Sigmoid colon (tissue), 7 donors: ENCODE data around the gene GTSE1. TPM values are rescaled to one million over a fixed set of nuclear protein-coding genes. Genes with fewer than 3 reads are reported as not detected.

Experiments
- DNase-seq: peaks from one replicate; pipeline ENCODE4 v3.0.0-alpha.2; 2019
- H3K27ac ChIP-seq, 4 donors: fragments of 200-600 bp; sonication (generic); one replicate each; pipeline ENCODE4 v1.5.1; 2016 to 2019; ENCODE audit warnings: mild to moderate bottlenecking in 1 of 4
- H3K27me3 ChIP-seq, 3 donors: fragments of 200-600 bp; sonication (generic); one replicate each; pipeline ENCODE4 v1.5.1; 2019; ENCODE audit warnings: mild to moderate bottlenecking in 1 of 3
- H3K36me3 ChIP-seq, 4 donors: fragments of 200-600 bp; sonication (generic); one replicate each; pipeline ENCODE4 v1.5.1; 2016 to 2019
- H3K4me1 ChIP-seq, 4 donors: fragments of 200-600 bp; sonication (generic); one replicate each; pipeline ENCODE4 v1.5.1; 2017 to 2019
- H3K4me3 ChIP-seq, 4 donors: fragments of 200-600 bp; sonication (generic); one replicate each; pipeline ENCODE4 v1.5.1; 2017 to 2019; ENCODE audit warnings: mild to moderate bottlenecking in 2 of 4, moderate library complexity in 1 of 4
- H3K9me3 ChIP-seq, 4 donors: fragments of 200-600 bp in 3 of 4; sonication (generic) in 3 of 4; one replicate each; pipeline versions ENCODE4 v1.5.1 to v1.6.1; 2013 to 2019
- EP300 ChIP-seq, 4 donors: sonication (generic); formaldehyde crosslinking; IDR thresholded peaks; one replicate each; pipeline ENCODE4 v1.6.1; 2017; ENCODE audit warnings: antibody characterized with exemption in 4 of 4
- POLR2A ChIP-seq, 2 donors: fragments of 450-650 bp; IDR thresholded peaks; one replicate each; pipeline ENCODE4 v1.6.1; 2016; ENCODE audit warnings: antibody characterized with exemption in 2 of 2, mild to moderate bottlenecking in 2 of 2, moderate library complexity in 2 of 2
- POLR2AphosphoS5 ChIP-seq, 4 donors: sonication (generic); formaldehyde crosslinking; IDR thresholded peaks; one replicate each; pipeline ENCODE4 v1.6.1; 2017; ENCODE audit warnings: antibody characterized with exemption in 4 of 4
- WGBS, 2 donors: extraction: QIAGEN DNeasy Blood & Tissue Kit; methylation state at CpG; one replicate each; pipeline ENCODE4 v1.1.7; 2013; 5-methylcytosine and 5-hydroxymethylcytosine counted together
- intact Hi-C: fragments of 100-400 bp; cut with DNase I; formaldehyde crosslinking; loops from one replicate; pipeline ENCODE4 v1.15.1; 2023
- polyA plus RNA-seq, 3 donors: library from polyadenylated mRNA; stranded (reverse); fragments of 200-250 nt; gene quantifications; one replicate each; pipeline ENCODE4 v1.2.3, GENCODE V29; 2013
- total RNA-seq, 4 donors: library from RNA; depleted of rRNA; stranded (reverse); fragments of >200 nt; gene quantifications; one replicate each; pipeline ENCODE4 v1.1.0, GENCODE V29; 2016
- TF ChIP-seq, protein P1 (sequence below), 4 experiments: fragments of 450-650 bp in 3 of 4; fragments of 200-600 bp in 1 of 4; IDR thresholded peaks; one replicate each; pipeline ENCODE4 v1.5.1; 2016 to 2019; ENCODE audit warnings: antibody characterized with exemption in 4 of 4, mild to moderate bottlenecking in 3 of 4, moderate library complexity in 2 of 4
- donor health status: healthy with polysubstance abuse.
- donor health status: Bipolar disorder and iron deficiency.
- donor health status: healthy.

GTSE1 gene
- total and polyA plus RNA-seq, 7 donors, result 0.27 to 14.3 (median 0.99) TPM; not detected in 1

DNA sequence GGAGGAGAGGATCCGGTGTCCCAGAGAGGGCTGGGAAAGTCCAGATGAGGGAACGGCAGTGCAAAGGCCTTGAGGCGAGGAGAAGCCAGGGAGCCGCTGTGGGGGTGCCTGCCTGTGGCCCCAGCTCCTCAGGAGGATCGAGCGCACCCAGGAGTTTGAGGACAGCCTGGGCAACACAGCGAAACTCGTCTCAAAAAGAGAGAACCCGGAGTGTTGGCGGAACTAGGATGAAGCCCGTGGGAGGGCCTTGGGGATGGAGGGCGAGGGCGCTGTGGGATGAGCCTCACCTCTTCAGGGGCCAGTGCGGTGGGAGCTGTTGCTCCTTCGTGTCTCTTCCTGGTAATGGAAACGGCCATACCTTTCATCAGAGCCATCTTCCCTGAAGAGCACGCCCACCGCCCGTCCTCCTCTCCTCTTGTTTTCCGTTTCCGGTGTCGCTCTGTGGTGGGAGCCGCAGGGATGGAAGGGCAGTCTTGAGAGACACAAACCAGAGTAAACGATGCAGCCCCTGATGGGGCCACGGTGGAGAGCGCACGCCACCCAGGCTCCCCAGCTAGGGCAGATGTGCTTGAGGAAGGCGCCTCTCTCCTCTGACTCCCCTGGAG lies 54.6 kb downstream of the GTSE1 start:
- peaks cover 0 to 15% (median 5%) of the 10 kb centered on the region in 4 donors for H3K4me1 ChIP-seq
- H3K4me3 ChIP-seq, result no peak overlapping the region
- no peaks in the 10 kb centered on the region for H3K27me3 ChIP-seq
- intact Hi-C loops, result no loop called here
- no peak for DNase-seq
- H3K27ac ChIP-seq, result no peak overlapping the region
- WGBS, 2 donors, result 89 to 94% methylated on average over 28 of the region's 28 CpGs
- H3K36me3 ChIP-seq, result peaks cover 43 to 98% (median 63%) of the 10 kb centered on the region in 4 donors
- no peaks in the 10 kb centered on the region for H3K9me3 ChIP-seq
- TF ChIP-seq POLR2AphosphoS5 (IDR thresholded peaks at IDR 0.05), result no peak
- TF ChIP-seq, protein P1, sequence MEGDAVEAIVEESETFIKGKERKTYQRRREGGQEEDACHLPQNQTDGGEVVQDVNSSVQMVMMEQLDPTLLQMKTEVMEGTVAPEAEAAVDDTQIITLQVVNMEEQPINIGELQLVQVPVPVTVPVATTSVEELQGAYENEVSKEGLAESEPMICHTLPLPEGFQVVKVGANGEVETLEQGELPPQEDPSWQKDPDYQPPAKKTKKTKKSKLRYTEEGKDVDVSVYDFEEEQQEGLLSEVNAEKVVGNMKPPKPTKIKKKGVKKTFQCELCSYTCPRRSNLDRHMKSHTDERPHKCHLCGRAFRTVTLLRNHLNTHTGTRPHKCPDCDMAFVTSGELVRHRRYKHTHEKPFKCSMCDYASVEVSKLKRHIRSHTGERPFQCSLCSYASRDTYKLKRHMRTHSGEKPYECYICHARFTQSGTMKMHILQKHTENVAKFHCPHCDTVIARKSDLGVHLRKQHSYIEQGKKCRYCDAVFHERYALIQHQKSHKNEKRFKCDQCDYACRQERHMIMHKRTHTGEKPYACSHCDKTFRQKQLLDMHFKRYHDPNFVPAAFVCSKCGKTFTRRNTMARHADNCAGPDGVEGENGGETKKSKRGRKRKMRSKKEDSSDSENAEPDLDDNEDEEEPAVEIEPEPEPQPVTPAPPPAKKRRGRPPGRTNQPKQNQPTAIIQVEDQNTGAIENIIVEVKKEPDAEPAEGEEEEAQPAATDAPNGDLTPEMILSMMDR (IDR thresholded peaks at IDR 0.05), result no peak
- no peak for TF ChIP-seq EP300 (IDR thresholded peaks at IDR 0.05)
- no peak for TF ChIP-seq POLR2A (IDR thresholded peaks at IDR 0.05)

DNA sequence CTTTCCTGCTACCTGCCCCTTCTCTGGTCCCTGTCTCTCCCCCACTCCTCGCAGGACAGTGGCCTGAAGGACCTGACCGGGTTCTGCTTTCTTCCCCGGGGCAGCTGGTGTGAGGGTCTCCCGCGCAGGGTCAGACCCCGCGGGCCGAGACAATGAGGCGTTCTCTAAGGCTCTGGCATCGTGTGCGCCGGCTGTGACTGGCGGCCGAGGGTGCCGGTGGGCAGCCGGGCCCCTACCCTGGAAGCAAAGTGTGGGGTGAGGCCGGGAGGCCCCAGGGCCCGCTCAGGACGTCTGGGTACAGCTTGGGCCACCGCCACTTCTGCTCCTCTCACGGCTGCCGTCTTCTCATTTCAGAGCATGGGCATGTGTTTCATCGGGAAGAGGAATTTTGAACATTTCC lies 55.1 kb downstream of the GTSE1 start:
- H3K9me3 ChIP-seq, result no peaks in the 10 kb centered on the region
- H3K36me3 ChIP-seq, result peaks cover 38 to 98% (median 58%) of the 10 kb centered on the region in 4 donors
- no peak for DNase-seq
- 94 to 95% methylated on average over 23 of the region's 23 CpGs for WGBS, 2 donors
- intact Hi-C loops, result no loop called here
- H3K4me3 ChIP-seq, result no peak overlapping the region
- H3K4me1 ChIP-seq, result peaks cover 0 to 15% (median 5%) of the 10 kb centered on the region in 4 donors
- no peak overlapping the region for H3K27ac ChIP-seq
- TF ChIP-seq POLR2AphosphoS5 (IDR thresholded peaks at IDR 0.05), result no peak
- no peak for TF ChIP-seq POLR2A (IDR thresholded peaks at IDR 0.05)
- TF ChIP-seq EP300 (IDR thresholded peaks at IDR 0.05), result no peak
- TF ChIP-seq, protein P1 (IDR thresholded peaks at IDR 0.05), result no peak
- H3K27me3 ChIP-seq, result no peaks in the 10 kb centered on the region

DNA sequence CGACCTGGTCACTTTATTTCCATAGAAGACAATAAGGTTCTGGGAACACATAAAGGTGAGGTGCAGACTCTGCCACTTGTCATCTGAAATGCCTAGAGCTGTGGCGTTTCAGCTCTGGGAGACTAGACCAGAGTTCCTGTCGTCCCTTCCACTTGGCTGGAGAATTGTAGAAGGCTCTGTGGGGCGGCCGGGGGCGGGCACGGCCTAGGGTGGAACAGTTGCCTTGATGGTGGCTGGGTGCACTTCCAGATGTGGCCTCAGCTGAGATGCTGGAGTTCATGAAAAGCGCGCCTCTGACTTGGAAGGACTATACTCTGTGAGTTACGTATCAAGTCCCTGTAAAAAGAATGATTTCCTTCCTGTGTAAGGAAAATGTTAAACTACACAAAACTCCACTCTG lies 55.6 kb downstream of the GTSE1 start:
- Histone ChIP-seq H3K36me3 (peaks cover 34 to 98% (median 56%) of the 10 kb centered on the region in 4 donors), H3K4me1 (peaks cover 0 to 15% (median 5%) of the 10 kb centered on the region in 4 donors), H3K4me3 (no peak overlapping the region), H3K9me3 (no peaks in the 10 kb centered on the region), H3K27me3 (no peaks in the 10 kb centered on the region), H3K27ac (no peak overlapping the region)
- intact Hi-C loops, result no loop called here
- no peak for DNase-seq
- TF ChIP-seq, protein P1 (IDR thresholded peaks at IDR 0.05), result no peak
- TF ChIP-seq POLR2A (IDR thresholded peaks at IDR 0.05), result no peak
- no peak for TF ChIP-seq POLR2AphosphoS5 (IDR thresholded peaks at IDR 0.05)
- no peak for TF ChIP-seq EP300 (IDR thresholded peaks at IDR 0.05)
- 94% methylated on average over 10 of the region's 10 CpGs for WGBS, 2 donors

DNA sequence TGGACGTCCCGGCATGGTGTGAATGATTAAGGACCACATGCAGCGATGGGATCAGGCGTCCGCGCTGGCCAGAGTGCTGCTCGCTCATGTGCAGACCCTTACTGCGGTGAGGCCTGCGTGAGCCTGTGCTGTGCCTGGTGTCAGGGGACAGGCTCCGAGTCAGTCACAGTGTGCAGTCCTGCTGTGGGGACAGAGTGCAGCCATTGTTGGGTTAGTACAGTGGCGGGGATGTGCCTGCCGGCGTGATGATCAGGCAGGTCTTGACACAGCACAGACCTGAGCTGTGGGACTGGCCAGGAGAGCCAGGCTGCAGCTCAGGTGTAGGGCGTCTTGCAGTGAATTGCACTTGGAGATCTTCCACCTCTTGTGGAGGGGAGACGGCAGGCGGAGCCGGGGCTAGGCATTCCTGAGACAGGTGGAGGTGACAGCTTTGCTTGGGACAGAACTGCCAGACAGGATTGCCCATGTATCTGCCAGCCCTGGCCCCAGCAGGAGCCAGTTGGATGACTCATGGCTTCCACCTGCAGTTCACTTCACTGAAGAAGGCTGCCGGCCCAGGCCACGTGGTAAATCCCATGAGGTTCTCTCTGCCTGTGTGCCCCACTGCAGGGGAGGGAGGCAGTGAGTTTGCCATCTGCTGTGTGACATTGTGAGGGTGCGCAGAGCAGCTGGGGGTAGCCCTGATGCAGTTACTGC lies 56.2 kb downstream of the GTSE1 start:
- Histone ChIP-seq H3K27ac (no peak overlapping the region), H3K36me3 (peaks cover 28 to 94% (median 51%) of the 10 kb centered on the region in 4 donors), H3K9me3 (no peaks in the 10 kb centered on the region), H3K4me1 (peaks cover 0 to 15% (median 5%) of the 10 kb centered on the region in 4 donors), H3K4me3 (no peak overlapping the region), H3K27me3 (no peaks in the 10 kb centered on the region)
- intact Hi-C loops, result no loop called here
- TF ChIP-seq POLR2AphosphoS5 (IDR thresholded peaks at IDR 0.05), result no peak
- TF ChIP-seq, protein P1 (IDR thresholded peaks at IDR 0.05), result no peak
- no peak for TF ChIP-seq POLR2A (IDR thresholded peaks at IDR 0.05)
- TF ChIP-seq EP300 (IDR thresholded peaks at IDR 0.05), result no peak
- whole genome bisulfite sequencing, 2 donors, result 76 to 84% methylated on average over 20 of the region's 20 CpGs
- DNase-seq, result no peak
